OCI-LY1 (cell line): Measurements from ENCODE around the gene GTF2H4.

Source experiments
- CTCF ChIP-seq: fragments of 200-600 bp; sonication (generic), shearing (Covaris generic); IDR thresholded peaks from 2 replicates; pipeline ENCODE4 v1.5.1; 2017; ENCODE audit warnings: mild to moderate bottlenecking, antibody characterized with exemption, low read length, moderate library complexity, mixed read lengths
- EZH2 ChIP-seq: fragments of 200-600 bp; sonication (generic), shearing (Covaris generic); IDR thresholded peaks from 2 replicates; pipeline ENCODE4 v1.8.0; 2017; ENCODE audit warnings: borderline replicate concordance, mixed run types, mild to moderate bottlenecking, antibody characterized with exemption, low read length, moderate library complexity, mixed read lengths

GRCh38 chr6:30939473-30939872, 31.5 kb downstream of the GTF2H4 start:
- no peak for TF ChIP-seq CTCF
- no peak for TF ChIP-seq EZH2
